Esophagus muscularis mucosa (tissue), 3 donors: ENCODE measurements around the gene MAGI1.

ENCODE experiments used
- CTCF ChIP-seq, 3 experiments: fragments of 200-600 bp in 2 of 3; fragments of 450-650 bp in 1 of 3; sonication (generic) in 2 of 3; IDR thresholded peaks; one replicate each; pipeline ENCODE4 v1.5.1; 2017 to 2019; ENCODE audit warnings: antibody characterized with exemption in 3 of 3, mild to moderate bottlenecking in 2 of 3, moderate library complexity in 1 of 3
- POLR2A ChIP-seq: fragments of 450-650 bp; IDR thresholded peaks from one replicate; pipeline ENCODE4 v1.6.1; 2017; ENCODE audit warnings: antibody characterized with exemption, moderate library complexity, mild to moderate bottlenecking, low read depth
- POLR2AphosphoS5 ChIP-seq, 2 donors: sonication (generic); formaldehyde crosslinking; IDR thresholded peaks; one replicate each; pipeline ENCODE4 v1.6.1; 2017; ENCODE audit warnings: antibody characterized with exemption in 2 of 2

- TF ChIP-seq CTCF (IDR thresholded peaks at IDR 0.05): no peak
- TF ChIP-seq POLR2A: no peak
- no peak for TF ChIP-seq POLR2AphosphoS5 (IDR thresholded peaks at IDR 0.05)
Observed at GRCh38 chr3:65655061-65655460, 383.7 kb downstream of the MAGI1 start.
